GM19023 (cell line): ENCODE data around the gene METTL17.
"Not testable (repeated sequence)": the region's sequence is repeated elsewhere in the genome, so short reads cannot be mapped to it uniquely, and the experiment has no call there.

Experiments
- ATAC-seq: cut with Tn5 transposase; IDR thresholded peaks from one replicate; pipeline ENCODE4 v1.9.1; 2021; ENCODE audit warnings: mild to moderate bottlenecking, moderate library complexity; ENCODE audit not compliant: unreplicated experiment

METTL17 gene, protein sequence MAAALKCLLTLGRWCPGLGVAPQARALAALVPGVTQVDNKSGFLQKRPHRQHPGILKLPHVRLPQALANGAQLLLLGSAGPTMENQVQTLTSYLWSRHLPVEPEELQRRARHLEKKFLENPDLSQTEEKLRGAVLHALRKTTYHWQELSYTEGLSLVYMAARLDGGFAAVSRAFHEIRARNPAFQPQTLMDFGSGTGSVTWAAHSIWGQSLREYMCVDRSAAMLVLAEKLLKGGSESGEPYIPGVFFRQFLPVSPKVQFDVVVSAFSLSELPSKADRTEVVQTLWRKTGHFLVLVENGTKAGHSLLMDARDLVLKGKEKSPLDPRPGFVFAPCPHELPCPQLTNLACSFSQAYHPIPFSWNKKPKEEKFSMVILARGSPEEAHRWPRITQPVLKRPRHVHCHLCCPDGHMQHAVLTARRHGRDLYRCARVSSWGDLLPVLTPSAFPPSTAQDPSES

DNA sequence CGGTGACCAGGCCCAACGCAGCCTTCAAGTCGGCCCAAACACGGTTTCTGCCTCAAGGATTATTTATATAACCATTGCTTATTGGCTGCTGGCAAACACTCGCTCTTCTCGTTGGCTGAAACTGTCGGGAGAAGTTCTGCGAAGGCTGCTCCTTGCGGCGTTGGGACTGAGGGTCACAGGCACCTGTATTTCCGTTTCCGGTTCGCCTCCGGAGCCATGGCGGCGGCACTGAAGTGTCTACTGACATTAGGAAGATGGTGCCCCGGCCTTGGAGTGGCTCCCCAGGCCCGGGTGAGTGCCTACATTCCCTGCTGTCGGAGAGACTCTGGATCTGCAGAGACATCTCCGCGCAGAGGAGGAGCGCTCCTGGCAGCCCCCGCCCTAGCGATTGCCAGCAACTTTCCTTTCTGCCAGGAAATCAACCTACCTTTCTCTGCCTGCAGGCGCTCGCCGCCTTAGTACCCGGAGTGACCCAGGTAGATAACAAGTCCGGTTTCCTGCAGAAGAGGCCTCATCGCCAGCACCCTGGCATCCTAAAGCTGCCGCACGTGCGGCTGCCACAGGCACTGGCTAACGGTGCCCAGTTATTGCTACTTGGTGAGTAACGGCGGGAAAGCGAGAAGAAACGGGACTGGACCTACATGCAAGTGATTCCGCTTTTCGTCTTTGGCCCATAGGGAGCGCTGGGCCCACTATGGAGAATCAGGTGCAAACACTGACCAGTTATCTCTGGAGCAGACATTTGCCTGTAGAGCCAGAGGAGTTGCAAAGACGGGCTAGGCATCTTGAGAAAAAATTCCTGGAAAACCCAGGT, at the start of gene METTL17:
TSS of gene METTL17 (plus strand) at position 194 of the 814 bp plus-strand sequence. CDS start at position 217, 23 bp downstream.
- ATAC-seq: peak; percentile 97

DNA sequence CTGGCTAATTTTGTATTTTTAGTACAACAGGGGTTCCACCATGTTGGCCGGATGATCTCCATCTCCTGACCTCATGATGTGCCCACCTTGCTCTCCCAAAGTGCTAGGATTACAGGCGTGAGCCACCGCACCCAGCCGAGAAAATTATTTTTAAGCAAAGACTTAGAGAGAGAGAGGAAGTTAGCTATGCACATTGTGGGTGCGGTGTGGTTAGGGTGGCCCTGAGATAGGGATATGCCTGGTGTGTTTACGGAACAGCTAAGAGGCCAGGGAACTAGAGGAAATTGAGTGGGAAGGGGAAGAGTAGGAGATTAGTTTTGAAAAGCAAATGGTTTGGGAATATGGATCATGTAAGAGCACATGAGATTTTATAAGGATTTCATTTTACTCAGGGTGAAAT, 44.6 kb upstream of the METTL17 start:
- not testable (repeated sequence) for ATAC-seq

DNA sequence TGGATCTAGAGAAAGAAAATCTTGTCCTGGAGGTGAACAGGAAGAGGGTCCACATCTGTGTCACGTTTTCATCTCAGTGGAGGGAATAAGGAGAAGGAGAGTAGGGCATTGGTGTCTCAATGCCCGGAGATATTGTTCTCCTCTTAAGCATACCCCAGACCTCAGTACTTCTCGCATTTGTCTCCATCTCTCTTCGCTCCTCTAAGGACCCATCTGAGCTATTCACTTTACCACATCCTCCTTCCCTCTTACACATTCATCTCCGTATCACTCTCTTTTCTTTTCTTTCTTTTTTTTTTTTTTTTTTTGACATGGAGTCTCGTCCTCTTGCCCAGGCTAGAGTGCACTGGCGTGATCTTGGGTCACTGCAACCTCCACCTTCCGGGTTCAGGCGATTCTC, 43.1 kb upstream of the METTL17 start:
- ATAC-seq: not testable (repeated sequence)

DNA sequence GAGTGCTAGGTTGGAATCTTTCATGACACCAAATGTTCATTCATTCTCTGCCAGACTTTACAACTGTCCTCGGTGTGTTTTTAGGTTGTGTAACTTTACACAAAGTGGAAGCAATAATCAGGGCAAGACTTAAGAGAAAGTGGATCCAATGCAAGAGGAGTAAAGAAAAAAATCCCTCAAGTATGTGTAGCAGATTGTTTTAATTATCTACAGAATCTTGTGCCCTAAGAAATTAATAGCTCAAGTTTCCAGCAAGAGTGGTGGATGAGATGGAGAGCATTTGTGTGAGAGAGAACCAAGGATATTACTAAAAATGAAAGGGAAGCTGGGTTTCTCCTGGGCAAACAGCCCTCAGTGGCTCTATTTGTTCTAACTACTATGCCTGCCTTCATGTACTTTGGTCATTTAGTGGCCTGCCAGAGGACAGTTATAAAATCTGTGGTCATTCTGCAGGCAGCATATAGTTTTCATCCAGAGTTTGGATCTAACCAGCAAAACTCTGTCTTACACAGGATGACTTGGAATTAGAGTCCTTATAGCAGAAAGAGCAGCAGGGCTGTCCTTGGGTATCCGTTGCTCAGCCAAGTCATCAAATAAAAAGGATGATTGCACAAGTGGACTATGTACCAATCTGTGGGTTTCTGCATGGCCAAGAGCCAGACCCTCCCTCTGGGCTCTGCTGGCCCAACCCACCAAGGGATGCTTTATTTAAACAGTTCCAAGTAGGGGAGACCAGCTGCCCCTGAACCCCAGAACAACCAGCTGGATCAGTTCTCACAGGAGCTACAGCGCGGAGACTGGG, 34.8 kb upstream of the METTL17 start, which contains the start of gene RNASE2:
TSS of gene RNASE2 (plus strand) at position 752 of the 802 bp plus-strand sequence. CDS start 285 bp downstream, outside the sequence.
- ATAC-seq: not testable (repeated sequence)

DNA sequence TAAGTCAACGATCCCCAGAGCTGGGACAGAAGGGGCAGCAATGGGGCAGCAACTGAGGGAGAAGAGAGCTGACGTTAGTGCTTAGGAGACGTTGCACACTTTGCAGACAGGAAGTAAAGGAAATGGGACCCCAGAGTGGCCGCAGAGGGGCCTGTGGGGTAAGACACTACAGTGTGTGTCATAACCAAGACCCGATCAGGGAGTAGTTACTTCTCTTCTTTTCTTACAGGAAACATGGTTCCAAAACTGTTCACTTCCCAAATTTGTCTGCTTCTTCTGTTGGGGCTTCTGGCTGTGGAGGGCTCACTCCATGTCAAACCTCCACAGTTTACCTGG, 34.3 kb upstream of the METTL17 start:
- not testable (repeated sequence) for ATAC-seq

DNA sequence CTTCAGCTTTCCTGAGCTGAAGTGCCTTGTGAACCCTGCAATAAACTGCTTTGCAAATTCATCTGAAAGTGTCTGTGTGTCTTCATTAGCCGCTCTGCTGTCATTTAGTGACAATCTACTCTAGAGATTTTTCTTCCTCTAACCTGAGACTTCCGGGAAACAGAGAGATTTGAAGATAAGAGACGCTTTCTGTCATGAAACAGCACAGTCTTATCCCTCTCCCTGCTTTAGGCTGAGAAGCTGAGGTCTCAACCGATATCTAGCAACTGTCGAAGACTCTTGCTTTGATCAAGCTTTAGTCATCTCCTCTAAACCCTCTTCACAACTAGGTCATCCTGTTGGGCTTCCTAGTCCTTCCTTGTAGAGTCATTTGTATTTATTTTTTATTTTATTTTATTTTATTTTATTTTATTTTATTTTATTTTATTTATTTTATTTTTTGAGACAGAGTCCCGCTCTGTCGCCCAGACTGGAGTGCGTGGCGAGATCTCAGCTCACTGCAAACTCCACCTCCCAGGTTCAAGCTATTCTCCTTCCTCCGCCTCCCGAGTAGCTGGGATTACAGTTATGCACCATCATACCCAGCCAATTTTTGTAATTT, 33.3 kb upstream of the METTL17 start:
- no peak for ATAC-seq

DNA sequence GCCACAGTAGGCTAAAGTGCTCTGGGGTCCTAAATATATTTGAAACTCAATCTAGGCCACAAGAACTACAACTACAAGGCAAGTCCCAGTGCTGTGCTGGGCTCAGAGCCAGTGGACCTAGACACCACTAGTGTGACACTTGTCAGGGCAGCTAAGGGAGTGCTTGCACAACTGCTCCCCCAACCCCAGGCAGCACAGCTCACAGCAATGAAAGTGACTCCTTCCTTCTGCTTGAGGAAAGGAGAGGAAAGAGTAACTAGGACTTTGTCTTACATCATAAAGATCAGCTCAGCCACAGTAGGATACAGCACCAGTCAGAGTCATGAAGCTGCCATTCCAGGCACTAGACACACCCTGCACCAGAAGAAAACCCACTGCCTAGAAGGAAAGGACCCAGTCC, 30.8 kb upstream of the METTL17 start:
- not testable (repeated sequence) for ATAC-seq

DNA sequence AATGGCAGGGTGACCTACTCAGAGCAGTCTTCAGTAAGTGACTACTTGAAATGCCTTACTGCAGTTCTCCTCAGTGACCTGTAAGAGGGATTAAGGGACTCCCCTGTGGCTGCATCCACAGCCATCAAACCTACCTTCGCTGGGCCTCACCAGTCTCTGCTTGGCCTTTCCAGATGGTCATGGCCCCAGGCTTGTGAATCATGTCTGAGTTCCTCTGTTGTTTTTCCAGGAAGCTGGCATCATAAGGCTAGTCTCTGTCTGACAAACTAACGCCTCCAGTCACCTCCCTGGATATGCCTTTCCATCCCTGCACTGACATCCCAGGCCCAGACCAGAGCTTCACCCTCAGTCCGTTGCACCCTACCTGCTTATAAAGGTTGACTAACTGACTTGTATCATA, 20.4 kb upstream of the METTL17 start:
- ATAC-seq: no peak

DNA sequence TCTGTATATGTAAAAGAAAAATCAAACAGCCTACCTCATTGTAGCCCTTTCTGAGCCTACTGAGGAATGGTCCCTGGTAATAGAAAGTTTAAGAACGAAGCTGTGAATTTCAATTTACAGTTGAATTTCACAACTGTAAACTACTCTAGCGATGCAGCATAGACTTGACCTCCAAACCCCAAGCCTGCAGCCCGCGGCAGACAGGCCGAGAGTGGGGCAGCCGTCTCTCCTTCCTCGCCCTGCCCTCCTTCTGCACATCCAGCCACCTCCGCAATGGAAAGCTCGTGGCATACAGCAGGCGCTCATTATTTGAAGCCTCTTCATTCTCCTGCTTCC, 19.2 kb upstream of the METTL17 start:
- peak; percentile 3 for ATAC-seq

DNA sequence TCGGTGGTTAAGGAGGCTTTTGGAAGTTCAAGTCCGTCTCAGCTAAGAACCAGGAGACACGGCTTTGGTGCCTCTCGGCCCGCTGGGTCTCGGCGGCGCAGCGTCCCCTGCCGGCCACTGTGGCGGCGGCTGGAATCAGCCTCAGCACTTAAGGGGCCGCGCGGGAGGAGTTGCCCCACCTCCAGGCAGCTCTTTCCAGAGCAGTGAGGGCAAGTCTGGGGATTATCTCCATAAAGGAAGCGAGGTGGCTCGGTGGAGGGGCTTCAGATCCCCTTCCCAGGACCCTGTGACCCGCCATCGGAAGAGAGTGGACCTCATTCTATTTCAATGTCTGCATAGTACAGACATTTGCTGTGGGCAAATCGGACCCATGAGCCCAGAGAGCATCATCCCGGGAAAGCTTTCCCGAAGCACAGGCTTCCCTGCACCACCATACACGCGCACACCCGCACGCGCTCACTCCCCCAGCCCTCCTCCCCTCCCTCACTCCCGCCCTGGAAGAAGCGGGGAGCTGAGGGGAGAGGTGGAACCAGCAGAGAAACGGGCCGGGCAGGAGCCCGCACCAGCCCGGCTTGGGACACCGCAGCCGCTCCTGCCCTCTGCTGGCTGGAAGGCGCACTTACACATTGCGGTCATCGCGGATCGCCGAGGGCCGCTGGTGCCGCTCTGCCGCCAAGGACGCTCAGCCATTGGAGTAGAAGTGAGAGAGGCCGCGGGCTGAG, 18.6 kb upstream of the METTL17 start:
- ATAC-seq: peak; percentile 94

DNA sequence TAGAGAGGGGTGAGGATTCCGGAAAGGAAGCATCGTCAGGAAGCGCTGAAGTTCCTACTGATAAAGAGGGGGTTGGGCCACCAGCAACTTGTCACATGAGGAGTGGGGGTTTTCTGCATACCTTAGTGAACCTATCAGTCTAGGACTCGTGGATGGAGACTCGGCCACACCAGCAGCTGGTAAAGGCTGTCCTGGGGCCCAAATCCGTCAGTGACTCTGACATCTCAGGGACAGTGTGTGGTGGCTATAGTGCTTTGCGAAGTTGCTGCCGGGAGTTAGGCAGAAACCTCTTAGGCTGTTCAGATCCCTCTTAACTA, 18.1 kb upstream of the METTL17 start:
- peak; percentile 21 for ATAC-seq

DNA sequence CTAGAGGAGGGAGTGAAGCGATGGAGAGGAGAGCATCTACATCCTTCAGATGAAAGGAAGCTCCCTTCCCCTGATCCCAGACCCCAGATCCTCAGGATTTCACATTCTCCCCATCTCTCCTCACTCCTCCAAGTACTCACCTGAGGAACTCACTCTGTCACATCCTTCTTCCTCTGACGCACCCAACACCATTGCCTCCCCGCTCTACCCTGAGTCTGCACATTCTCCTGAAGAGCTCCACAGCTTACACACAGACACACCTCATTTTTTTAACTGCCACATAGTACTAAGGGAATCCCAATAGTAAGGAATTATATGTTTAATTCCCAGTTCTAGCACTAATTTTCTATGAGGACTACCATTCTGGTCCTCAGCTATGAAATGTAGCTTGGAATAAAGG, 16.3 kb upstream of the METTL17 start:
- no peak for ATAC-seq

DNA sequence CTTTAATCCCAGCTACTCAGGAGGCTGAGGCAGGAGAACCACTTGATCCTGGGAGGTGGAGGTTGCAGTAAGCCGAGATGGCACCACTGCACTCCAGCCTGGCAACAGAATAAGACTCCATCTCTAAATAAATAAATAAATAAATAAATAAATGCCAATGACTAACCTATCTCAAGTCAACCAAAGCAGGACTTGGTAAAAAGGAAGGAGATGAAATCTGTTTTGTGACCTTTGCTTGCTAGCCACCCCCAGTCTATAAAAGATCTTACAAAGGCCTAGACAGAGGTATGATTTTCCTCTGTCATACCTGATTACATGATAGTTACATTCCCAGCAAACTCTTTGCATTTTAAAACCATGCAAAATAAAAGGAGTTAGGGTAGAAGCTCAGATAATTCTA, 13.5 kb upstream of the METTL17 start:
- ATAC-seq: no peak

DNA sequence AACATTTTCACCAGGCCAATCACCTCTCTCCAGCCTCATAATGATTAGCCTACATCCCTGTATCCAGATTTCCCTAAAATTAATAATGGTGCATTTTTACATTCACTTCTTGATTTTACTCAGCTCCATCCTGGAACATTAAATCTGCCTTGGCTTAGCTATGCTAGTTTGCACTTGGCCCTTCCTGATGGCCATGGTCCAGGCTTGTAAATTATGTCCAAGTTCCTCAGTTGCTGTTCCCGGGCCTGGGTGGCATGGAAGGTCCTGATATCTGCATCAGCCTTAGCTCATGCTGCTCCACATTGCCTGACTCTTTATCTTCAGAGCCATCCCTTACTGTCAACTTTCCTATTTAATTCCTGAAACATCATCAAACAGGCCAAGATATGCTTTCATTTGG, 11.1 kb upstream of the METTL17 start:
- no peak for ATAC-seq

DNA sequence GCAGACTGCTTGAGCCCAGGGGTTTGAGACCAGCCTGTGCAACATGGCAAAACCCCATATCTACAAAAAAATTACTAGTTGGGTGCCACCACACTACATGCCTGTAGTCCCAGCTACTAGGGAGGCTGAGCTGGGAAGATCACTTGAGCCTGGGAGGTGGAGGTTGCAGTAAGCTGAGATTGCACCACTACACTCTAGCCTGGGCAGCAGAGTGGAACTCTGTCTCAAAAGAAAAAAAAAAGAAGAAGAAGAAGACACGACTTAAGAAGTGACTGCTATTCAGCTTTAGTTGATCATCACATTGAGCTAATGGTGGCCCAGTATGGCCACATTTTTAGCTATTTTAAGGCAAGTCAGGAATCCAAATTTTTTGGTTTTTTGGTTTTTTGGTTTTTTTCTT, 8.9 kb upstream of the METTL17 start:
- ATAC-seq: no peak

DNA sequence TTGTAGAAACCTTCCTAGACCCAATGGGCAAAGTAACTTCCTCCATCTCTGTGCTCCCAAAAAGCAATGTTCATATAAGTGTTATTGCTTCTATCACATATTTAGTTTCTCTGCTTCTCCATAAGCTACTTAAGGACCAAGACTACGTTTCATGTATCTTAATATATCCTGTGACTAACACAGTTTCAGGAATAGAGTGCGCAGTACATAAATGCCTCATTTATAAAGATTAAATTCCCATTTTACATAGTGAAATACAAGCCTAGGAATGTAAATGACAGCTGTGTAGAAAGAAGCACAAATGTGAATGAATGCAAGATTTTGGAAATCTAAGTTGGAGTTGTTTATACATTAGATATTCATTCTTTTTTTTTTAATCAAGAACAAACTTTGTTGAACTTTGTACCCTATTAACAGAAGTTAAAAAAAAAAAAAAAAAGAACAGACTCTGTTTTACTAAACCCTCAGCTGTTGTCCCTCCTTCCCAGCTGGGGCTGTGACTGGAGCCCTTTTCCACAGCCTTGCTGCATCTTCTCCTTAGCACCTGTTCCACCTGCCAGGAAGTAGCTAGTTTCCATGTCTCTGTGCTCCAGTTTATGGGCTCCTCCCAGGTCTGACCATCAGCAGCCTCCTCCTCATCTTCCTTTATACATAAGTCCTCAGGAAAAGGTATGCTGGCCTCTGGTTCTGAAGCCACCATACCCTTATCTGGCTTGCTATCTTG, 7.0 kb upstream of the METTL17 start:
- no peak for ATAC-seq

DNA sequence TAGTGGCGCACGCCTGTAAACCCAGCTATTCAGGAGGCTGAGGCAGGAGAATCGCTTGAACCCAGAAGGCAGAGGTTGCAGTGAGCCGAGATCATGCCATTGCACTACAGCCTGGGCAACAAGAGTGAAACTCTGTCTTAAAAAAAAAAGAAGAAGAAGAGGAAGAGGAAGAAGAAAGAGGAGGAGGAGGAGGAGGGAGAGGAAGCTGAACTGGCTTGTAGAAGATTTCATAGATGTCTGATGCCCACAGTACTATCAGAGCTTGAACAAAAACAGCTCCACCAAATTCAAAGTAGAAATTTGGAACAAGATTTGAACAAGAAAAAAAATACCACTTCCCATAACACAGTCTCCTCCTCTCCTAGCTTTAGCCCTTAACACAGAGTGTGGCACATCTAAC, 4.1 kb upstream of the METTL17 start:
- ATAC-seq: not testable (repeated sequence)

DNA sequence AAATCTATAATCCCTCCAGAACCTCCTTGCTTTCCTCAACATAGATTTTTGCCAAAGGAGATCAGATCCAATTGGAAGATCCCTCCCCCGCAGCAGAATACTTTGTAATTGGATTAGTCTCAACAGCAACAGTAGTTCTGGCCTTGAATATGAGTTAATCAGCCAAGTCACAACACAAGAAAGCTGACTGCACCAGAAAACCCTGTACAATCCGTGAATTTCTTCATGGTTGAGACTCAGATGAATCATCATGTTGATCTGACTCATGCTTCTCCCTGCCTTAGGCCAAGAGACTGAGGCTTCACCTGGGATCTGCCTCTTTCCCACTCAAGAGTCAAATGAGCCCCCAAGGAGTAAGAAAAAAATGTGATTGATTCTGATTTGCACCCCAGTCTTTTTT, 3.0 kb upstream of the METTL17 start:
- no peak for ATAC-seq

DNA sequence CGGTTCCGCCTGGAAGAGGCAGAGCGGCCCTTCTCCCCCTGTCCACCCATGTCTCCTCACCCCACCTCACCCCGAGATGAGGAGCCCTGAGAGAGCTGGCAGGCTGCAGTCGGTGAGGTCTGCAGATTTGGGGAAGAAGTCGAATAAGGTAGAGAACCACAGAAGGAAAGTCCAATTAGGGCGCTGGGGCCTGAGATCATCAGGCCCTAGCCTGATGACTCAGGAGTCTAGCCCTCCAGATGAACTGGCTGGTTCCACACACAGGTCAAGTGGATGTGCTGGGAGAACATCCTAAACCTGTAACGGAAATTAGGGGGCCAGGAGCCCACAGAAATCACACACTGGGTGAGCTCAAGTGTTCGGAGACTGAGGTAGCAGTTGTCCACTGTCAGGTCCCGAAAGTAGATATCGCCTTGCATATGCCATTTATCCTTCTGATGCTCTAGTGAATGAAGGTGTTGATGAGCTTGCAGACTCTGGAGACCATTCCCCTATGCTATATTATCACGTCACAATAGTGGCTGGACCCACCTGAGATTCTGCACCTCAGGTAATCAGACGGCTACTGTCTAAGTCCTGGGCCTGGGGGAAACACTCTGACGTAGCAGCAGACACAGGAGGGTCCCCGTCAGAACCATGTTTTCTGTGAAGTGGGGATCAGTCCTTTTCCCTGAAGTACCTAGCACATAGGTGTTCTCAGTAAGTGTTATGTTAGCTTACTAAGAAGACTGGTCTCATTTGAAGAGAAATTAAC, 886 bp upstream of the METTL17 start:
- ATAC-seq: no peak
